Psoas muscle (tissue), 8 donors: Measurements from ENCODE around the gene CHI3L1. TPM values are rescaled to one million over a fixed set of nuclear protein-coding genes. Genes with fewer than 3 reads are reported as not detected.

Experiments used
- ATAC-seq, 4 donors: fragments of 200-7000 bp; cut with Tn5 transposase; one replicate each; pipeline ENCODE4 v1.9.1; 2020; ENCODE audit warnings: moderate library complexity in 3 of 4, mild to moderate bottlenecking in 2 of 4
- DNase-seq, 2 donors: peaks; one replicate each; pipeline ENCODE4 v3.0.0-alpha.2; 2020
- H3K27ac ChIP-seq: fragments of 200-600 bp; one replicate; pipeline ENCODE4 v1.8.0; 2022
- H3K27me3 ChIP-seq, 3 donors: fragments of 200-600 bp in 1 of 3; one replicate each; pipeline versions ENCODE4 v1.6.1 to v1.8.0; 2013 to 2022; ENCODE audit warnings: low read length in 2 of 3, mild to moderate bottlenecking in 2 of 3, moderate library complexity in 1 of 3; ENCODE audit not compliant: insufficient read depth in 3 of 3
- H3K36me3 ChIP-seq, 2 donors: fragments of 200-600 bp in 1 of 2; one replicate each; pipeline versions ENCODE4 v1.6.1 to v1.8.0; 2013 to 2022; ENCODE audit warnings: low read depth in 1 of 2, mild to moderate bottlenecking in 1 of 2, moderate library complexity in 1 of 2; ENCODE audit not compliant: insufficient read depth in 1 of 2
- H3K4me1 ChIP-seq: fragments of 200-600 bp; one replicate; pipeline ENCODE4 v1.8.0; 2022
- H3K4me3 ChIP-seq: fragments of 200-600 bp; one replicate; pipeline ENCODE4 v1.8.0; 2022; ENCODE audit warnings: mild to moderate bottlenecking
- H3K9me3 ChIP-seq: fragments of 200-600 bp; one replicate; pipeline ENCODE4 v1.8.0; 2022
- WGBS, 3 donors: extraction: QIAGEN DNeasy Blood & Tissue Kit; methylation state at CpG; one replicate each; pipeline versions ENCODE4 v1.1.6 to v1.1.7; 2013; 5-methylcytosine and 5-hydroxymethylcytosine counted together
- intact Hi-C, 2 donors: fragments of 100-400 bp; cut with DNase I; formaldehyde crosslinking; loops; one replicate each; pipeline versions ENCODE4 v1.11.0 to v1.14.2; 2022
- polyA plus RNA-seq, 3 donors: library from polyadenylated mRNA; stranded (reverse); fragments of 200-250 nt; gene quantifications; one replicate each; pipeline ENCODE4 v1.2.3, GENCODE V29; 2013
- total RNA-seq, 4 donors: library from RNA; stranded (reverse); fragmentation: NEBNext Ultra II Directional in 2 of 4; extraction: Animal tissue kit (Norgen Biotek cat#: 25700) in 2 of 4; gene quantifications; one replicate each; pipeline versions ENCODE4 v1.2.1 to v1.2.4, GENCODE V29; 2021 to 2023
- TF ChIP-seq, protein P1 (sequence below): fragments of 200-600 bp; IDR thresholded peaks from one replicate; pipeline ENCODE4 v1.8.0; 2022; ENCODE audit warnings: antibody characterized with exemption
- donor health status: healthy with polysubstance abuse.
- donor health status: DM: no; HTN: no; CAD: no; lungs with moderate emphysema.
- donor health status: Bipolar disorder and iron deficiency.
- donor health status: healthy.
- donor health status: DM: yes; HTN: yes; CAD: no.
- donor health status: DM: no; HTN: no; CAD: no.
- donor health status: DM: no; HTN: no; CAD: no.
- donor health status: DM: yes; HTN: yes; CAD: no.

The CHI3L1 gene
- total and polyA plus RNA-seq, 7 donors, result 1.7 to 156 (median 9.9) TPM

DNA sequence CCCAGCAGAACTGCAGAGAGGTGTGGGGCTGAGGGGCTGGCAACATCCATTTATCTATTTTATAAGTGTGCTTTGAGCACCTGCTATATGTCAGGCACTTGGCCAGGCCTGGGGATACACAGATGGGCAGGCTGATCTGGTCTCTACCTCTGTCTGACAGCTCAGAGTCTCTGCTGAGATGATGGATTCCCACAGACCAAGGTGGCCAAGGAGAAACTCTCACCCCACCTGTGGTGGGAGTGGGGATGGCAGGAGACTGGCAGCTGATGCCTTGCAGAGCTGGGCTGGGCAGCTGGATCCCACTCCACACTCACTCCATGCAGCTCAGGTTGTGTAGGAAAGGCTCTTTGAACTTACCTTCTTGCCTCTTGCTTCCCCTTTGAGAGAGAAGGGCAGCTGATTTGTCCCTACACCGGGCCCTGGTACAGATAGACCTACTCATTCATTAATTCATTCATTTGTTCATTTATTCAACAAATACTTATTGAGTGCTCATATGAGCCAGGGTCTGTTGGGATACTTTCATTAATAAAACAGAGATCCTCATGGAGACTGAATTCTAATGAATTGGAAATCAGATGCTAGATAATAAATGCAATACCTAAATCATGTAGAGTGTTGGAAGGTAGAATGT is 50.0 kb downstream of the CHI3L1 start:
- Histone ChIP-seq H3K4me3 (no peak overlapping the region), H3K4me1 (no peaks in the 10 kb centered on the region), H3K27me3 (no peaks in the 10 kb centered on the region), H3K36me3 (peaks cover 0 to 5% of the 10 kb centered on the region in 2 donors), H3K9me3 (no peaks in the 10 kb centered on the region), H3K27ac (no peak overlapping the region)
- TF ChIP-seq, protein P1, sequence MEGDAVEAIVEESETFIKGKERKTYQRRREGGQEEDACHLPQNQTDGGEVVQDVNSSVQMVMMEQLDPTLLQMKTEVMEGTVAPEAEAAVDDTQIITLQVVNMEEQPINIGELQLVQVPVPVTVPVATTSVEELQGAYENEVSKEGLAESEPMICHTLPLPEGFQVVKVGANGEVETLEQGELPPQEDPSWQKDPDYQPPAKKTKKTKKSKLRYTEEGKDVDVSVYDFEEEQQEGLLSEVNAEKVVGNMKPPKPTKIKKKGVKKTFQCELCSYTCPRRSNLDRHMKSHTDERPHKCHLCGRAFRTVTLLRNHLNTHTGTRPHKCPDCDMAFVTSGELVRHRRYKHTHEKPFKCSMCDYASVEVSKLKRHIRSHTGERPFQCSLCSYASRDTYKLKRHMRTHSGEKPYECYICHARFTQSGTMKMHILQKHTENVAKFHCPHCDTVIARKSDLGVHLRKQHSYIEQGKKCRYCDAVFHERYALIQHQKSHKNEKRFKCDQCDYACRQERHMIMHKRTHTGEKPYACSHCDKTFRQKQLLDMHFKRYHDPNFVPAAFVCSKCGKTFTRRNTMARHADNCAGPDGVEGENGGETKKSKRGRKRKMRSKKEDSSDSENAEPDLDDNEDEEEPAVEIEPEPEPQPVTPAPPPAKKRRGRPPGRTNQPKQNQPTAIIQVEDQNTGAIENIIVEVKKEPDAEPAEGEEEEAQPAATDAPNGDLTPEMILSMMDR, result no peak
- ATAC-seq (no peak), DNase-seq (no peak)
- 91 to 100% (median 93%) methylated on average over 1 of the region's 1 CpG for WGBS, 3 donors
- intact Hi-C loops, result no loop called here

GRCh38 chr1:203135636-203136305 is 50.7 kb downstream of the CHI3L1 start:
- no peaks in the 10 kb centered on the region for H3K9me3 ChIP-seq
- peaks cover 0 to 5% of the 10 kb centered on the region in 2 donors for H3K36me3 ChIP-seq
- no peaks in the 10 kb centered on the region for H3K4me1 ChIP-seq
- H3K27ac ChIP-seq, result no peak overlapping the region
- H3K27me3 ChIP-seq, result no peaks in the 10 kb centered on the region
- no peak for DNase-seq
- intact Hi-C loops, result no loop called here
- H3K4me3 ChIP-seq, result no peak overlapping the region
- ATAC-seq, result no peak
- TF ChIP-seq, protein P1, result no peak
- WGBS, 3 donors, result 76 to 80% (median 77%) methylated on average over 8 of the region's 8 CpGs

DNA sequence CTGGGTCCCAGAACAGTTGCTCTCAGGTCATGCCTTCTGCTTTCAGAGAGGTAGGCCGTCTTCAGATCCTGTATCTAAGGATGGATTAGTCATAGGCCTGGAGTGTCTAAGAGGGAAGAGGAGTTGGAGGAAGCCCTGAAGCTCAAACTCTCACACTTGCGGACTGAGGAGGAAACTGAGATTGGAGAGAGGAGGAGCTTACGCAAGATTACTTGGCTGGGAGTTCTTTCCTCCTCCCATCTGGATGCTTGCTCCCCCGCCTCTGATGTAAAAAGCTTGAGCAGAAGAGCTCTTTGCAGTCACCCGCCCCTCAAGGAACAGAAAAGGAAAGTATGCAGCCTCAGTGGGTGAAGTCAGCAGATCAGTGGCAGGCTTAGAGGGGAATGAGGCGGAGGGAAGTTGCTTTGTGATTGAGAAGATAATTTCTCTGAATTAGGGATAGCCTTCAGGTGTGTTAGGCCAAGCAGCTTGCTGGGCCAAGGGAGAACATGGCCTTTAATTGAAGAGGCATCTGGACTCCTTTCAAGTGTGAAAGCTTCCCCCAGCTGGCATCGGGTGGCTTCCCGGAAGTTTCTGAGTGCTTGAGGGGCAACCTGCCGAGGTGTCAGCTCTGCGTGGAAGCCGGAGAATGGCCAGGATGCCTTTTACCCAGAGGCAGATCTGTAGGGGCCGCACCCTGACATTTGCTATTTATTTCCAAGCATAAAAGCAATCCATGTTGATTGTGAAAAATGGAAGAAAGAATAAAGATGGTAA is 52.4 kb downstream of the CHI3L1 start:
- Histone ChIP-seq H3K36me3 (peaks cover 0 to 5% of the 10 kb centered on the region in 2 donors), H3K9me3 (no peaks in the 10 kb centered on the region), H3K27me3 (no peaks in the 10 kb centered on the region), H3K4me3 (no peak overlapping the region), H3K4me1 (peaks cover 16% of the 10 kb centered on the region), H3K27ac (no peak overlapping the region)
- DNase-seq, result no peak
- intact Hi-C loops, result no loop called here
- TF ChIP-seq, protein P1, result no peak
- WGBS, 3 donors, result 83 to 86% (median 84%) methylated on average over 12 of the region's 12 CpGs
- no peak for ATAC-seq

- H3K27ac ChIP-seq, result no peak overlapping the region
These were observed 54.8 kb downstream of the CHI3L1 start for GRCh38 chr1:203131548-203132200.

More at GRCh38 chr1:203131548-203132200, 54.8 kb downstream of the CHI3L1 start:
- Histone ChIP-seq H3K36me3 (peaks cover 0 to 5% of the 10 kb centered on the region in 2 donors), H3K9me3 (no peaks in the 10 kb centered on the region), H3K4me1 (peaks cover 39% of the 10 kb centered on the region), H3K27me3 (no peaks in the 10 kb centered on the region), H3K4me3 (no peak overlapping the region)
- DNase-seq (no peak), ATAC-seq (no peak)
- WGBS, 3 donors, result 91 to 93% (median 93%) methylated on average over 9 of the region's 9 CpGs
- intact Hi-C loops, result no loop called here
- TF ChIP-seq, protein P1, result no peak
